ENCODE measurements around the gene ZNF160.
"Not testable (repeated sequence)": the region's sequence is repeated elsewhere in the genome, so short reads cannot be mapped to it uniquely, and the experiment has no call there.

ZNF160 gene

DNA sequence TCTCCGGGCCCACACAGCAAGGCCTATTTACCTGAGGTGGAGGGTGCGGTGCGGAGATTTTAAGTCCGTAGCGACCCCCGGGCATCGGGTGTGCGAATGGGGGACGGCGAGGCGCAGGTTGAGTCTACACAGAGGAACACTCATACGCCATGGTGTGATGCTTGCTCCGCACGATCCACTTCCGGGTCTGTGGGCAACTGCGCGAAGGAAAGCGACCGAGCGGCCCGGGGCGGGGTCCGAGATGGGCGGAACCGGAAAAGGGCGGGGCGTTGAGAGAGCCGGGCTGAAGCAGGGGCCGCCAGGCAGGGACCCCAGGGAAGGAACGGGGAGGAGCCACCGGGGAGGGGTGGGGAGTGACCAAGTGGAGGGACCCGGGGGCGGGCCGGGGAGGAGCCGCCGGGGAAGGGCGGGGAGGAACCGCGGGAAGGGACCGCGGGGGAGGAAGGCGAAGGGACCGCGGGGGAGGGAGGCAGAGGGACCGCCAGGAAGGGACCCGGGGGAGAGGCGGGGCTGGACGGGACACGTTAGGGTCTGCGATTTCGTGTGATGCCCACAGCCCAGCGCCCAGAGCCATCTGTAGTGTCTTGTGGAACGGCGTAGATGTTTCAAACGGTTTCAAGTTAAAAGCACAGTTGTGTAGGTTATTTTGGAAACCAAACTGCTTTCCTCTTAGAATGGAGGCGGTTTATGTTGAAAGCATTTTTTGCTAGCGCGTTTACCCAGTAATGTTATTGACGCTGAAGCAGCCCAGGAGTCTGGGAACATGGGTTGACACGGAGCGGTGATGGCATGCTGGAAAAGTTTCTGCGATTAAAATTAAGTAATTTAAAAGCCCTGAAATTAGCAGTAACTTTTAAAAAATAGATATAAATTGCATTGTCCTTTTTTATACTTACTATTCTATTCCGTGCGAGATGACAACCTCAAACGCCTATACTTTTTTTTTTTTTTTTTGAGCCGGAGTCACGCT lies at the start of gene ZNF160:
Gene ZNF160 (minus strand): TSS at position 189 of the 970 bp plus-strand sequence. CDS start 17,146 bp downstream, outside the sequence.
- Histone ChIP-seq H3K9ac (ENCODE audit: low read length) (peak within 1 kb of the TSS; percentile 98), H3K27me3 (ENCODE audit: control insufficient read depth, insufficient read depth, low read length) (no peaks in the 10 kb centered on the region), H3K9me3 (ENCODE audit: control insufficient read depth, low read length) (no peaks in the 10 kb centered on the region), H3K36me3 (ENCODE audit: control insufficient read depth, insufficient read depth, low read length) (no peaks in the 10 kb centered on the region), H3K4me3 (ENCODE audit: low read length) (peak within 1 kb of the TSS; percentile 94), H3K4me1 (ENCODE audit: control insufficient read depth, insufficient read depth, low read length) (peaks cover 8% of the 10 kb centered on the region)

DNA sequence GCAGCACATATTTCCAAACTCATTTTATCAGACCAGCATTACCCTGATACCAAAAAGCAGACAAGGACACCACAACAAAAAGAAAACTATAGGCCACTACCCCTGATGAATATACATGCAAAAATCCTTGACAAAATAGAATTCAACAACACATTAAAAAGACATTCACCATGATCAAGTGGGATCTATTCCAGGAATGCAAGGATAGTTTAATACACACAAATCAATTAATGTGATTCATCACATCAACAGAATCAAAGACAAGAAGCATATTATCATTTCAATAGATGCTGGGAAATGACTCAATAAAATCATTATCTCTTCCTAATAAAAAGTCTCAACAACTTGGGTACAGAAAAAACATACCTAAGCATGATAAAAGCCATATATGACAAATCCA lies 44.4 kb upstream of the ZNF160 start:
- Histone ChIP-seq H3K9me3 (ENCODE audit: control insufficient read depth, low read length) (peaks cover 28% of the 10 kb centered on the region), H3K4me3 (ENCODE audit: low read length) (no peak overlapping the region), H3K9ac (ENCODE audit: low read length) (no peak overlapping the region), H3K36me3 (ENCODE audit: control insufficient read depth, insufficient read depth, low read length) (no peaks in the 10 kb centered on the region), H3K4me1 (ENCODE audit: control insufficient read depth, insufficient read depth, low read length) (no peaks in the 10 kb centered on the region), H3K27me3 (ENCODE audit: control insufficient read depth, insufficient read depth, low read length) (no peaks in the 10 kb centered on the region)

DNA sequence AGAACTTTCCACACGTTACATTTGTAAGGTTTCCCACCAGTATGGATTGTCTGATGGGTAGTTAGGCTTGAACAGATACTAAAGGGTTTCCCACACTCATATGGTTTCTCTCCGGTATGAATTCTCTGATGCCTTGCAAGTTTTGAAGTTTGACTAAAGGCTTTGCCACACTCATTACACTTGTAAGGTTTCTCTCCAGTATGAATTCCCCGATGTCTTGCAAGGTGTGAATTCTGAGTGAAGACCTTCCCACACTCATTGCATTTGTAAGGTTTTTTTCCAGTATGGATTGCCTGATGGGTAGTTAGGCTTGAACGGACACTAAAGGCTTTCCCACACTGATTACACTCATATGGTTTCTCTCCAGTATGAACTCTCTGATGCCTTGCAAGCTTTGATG lies 37.1 kb upstream of the ZNF160 start:
- Histone ChIP-seq H3K9me3 (ENCODE audit: control insufficient read depth, low read length) (peaks cover 38% of the 10 kb centered on the region), H3K4me1 (ENCODE audit: control insufficient read depth, insufficient read depth, low read length) (no peaks in the 10 kb centered on the region), H3K4me3 (ENCODE audit: low read length) (no peak overlapping the region), H3K27me3 (ENCODE audit: control insufficient read depth, insufficient read depth, low read length) (no peaks in the 10 kb centered on the region), H3K9ac (ENCODE audit: low read length) (no peak overlapping the region), H3K36me3 (ENCODE audit: control insufficient read depth, insufficient read depth, low read length) (no peaks in the 10 kb centered on the region)

DNA sequence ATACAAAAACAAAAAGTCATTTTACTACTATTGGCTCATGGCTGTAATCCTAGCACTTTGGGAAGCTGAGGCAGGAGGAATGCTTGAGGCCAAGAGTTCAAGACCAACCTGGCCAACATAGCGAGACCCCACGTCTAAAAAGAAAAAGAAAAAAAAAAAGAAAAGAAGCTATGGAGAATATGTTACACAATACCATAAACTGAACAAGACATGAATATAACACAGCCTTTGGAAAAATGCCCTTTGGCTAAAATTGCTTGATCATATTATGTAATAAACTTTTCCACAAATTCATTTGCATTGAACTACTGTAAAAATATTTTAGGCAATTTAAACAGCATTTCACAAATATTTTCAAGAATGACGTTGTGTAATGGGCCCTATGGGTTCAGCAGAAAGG lies 33.2 kb upstream of the ZNF160 start:
- H3K9me3 ChIP-seq (ENCODE audit: control insufficient read depth, low read length), result peaks cover 24% of the 10 kb centered on the region
- H3K4me1 ChIP-seq (ENCODE audit: control insufficient read depth, insufficient read depth, low read length), result peaks cover 15% of the 10 kb centered on the region
- no peaks in the 10 kb centered on the region for H3K27me3 ChIP-seq (ENCODE audit: control insufficient read depth, insufficient read depth, low read length)
- no peak overlapping the region for H3K9ac ChIP-seq (ENCODE audit: low read length)
- H3K36me3 ChIP-seq (ENCODE audit: control insufficient read depth, insufficient read depth, low read length), result no peaks in the 10 kb centered on the region
- no peak overlapping the region for H3K4me3 ChIP-seq (ENCODE audit: low read length)

DNA sequence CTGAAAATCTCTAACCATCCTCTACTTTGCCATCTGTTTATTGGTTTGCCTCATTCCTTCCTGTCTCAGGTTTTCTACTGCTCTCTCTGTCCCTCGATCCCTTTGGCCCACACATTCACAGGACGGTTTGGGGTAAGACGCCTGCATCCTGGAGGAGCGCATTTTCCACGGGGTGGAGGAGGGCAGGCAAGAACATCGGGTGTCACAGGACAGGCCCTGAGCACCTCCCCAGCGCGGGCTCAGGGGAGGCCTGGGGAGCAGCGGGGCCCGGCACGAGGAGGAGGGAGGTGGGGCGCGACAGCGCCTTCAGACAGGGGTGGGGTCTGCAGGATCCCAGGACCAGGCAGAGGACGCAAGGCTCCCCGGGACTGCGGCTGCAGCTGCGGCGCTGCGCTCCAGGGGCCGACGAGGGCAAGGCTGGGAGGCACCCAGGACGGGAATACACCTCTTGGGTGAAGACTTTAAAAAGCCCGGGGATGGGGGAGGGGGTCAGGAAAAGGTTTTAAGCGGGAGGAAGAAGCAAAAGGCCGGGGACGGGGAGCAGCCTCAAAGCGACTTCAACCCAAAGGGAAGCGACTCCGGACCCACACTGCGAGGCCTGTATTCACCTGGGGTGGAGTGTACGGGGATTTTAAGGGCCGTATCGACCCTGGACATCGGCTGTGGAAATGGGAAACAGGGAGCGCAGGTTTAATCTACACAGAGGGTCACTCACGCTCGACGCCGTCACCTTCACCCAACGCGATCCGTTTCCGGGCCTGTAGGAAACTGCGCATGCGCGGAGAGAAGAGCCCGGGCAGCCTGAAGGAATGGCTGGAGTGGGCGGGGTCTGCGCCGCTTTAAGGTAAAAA lies 29.1 kb upstream of the ZNF160 start, which contains the start of gene ZNF415:
Gene ZNF415 (minus strand): TSS at position 770 of the 851 bp plus-strand sequence. CDS start 10,234 bp downstream, outside the sequence.
- Histone ChIP-seq H3K36me3 (ENCODE audit: control insufficient read depth, insufficient read depth, low read length) (no peaks in the 10 kb centered on the region), H3K27me3 (ENCODE audit: control insufficient read depth, insufficient read depth, low read length) (no peaks in the 10 kb centered on the region), H3K9ac (ENCODE audit: low read length) (peak within 1 kb of the TSS; percentile 77), H3K9me3 (ENCODE audit: control insufficient read depth, low read length) (no peaks in the 10 kb centered on the region), H3K4me3 (ENCODE audit: low read length) (peak within 1 kb of the TSS; percentile 93), H3K4me1 (ENCODE audit: control insufficient read depth, insufficient read depth, low read length) (peaks cover 16% of the 10 kb centered on the region)

DNA sequence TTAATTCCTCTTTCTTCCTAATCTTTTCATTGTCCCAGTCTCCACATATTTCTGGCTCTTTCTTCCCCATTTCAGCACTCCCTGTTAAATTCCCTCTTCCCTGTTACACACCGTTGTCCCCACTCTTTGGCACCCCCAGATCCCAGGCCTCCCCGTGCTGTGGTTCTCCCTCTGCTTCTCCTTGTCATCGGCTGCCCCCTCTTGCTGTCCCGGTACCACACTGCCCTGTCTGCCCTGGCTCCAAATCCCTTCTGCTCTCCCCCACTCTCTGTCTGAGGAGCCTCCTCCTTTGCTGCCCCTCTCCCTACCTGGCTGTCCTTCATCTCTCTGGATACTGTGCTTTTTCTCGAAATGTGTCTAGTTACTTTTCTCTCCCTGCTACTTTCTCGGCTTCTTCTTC lies 28.5 kb upstream of the ZNF160 start:
- Histone ChIP-seq H3K4me3 (ENCODE audit: low read length) (peak overlapping the region; percentile 93), H3K36me3 (ENCODE audit: control insufficient read depth, insufficient read depth, low read length) (no peaks in the 10 kb centered on the region), H3K27me3 (ENCODE audit: control insufficient read depth, insufficient read depth, low read length) (no peaks in the 10 kb centered on the region), H3K9ac (ENCODE audit: low read length) (peak overlapping the region; percentile 77), H3K9me3 (ENCODE audit: control insufficient read depth, low read length) (no peaks in the 10 kb centered on the region), H3K4me1 (ENCODE audit: control insufficient read depth, insufficient read depth, low read length) (peaks cover 16% of the 10 kb centered on the region)

DNA sequence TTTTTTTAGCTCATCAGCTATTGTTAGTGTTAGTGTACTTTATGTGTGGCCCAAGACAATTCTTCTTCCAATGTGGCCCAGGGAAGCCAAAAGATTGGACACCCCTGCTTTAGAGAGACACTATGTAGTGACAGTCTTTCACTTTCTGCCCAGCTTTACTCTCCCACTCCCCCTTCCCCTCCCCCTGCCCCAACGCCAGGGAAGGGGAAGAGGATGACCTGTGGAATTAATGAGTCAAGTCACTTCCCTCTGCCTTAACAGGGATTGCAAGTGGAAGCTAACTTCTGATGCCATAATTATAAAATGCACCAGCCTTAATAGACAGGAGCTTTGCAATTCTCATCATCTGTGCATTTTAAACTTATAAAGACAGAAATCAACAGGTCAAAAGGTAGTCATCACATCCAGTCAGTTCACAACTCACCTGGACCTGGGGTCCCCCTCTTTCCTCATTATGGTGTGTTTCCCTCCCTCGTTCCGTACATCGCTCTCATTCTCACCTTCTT lies 27.9 kb upstream of the ZNF160 start:
- Histone ChIP-seq H3K4me3 (ENCODE audit: low read length) (no peak overlapping the region), H3K4me1 (ENCODE audit: control insufficient read depth, insufficient read depth, low read length) (peaks cover 16% of the 10 kb centered on the region), H3K36me3 (ENCODE audit: control insufficient read depth, insufficient read depth, low read length) (no peaks in the 10 kb centered on the region), H3K9me3 (ENCODE audit: control insufficient read depth, low read length) (no peaks in the 10 kb centered on the region), H3K9ac (ENCODE audit: low read length) (peak overlapping the region; percentile 77), H3K27me3 (ENCODE audit: control insufficient read depth, insufficient read depth, low read length) (no peaks in the 10 kb centered on the region)

DNA sequence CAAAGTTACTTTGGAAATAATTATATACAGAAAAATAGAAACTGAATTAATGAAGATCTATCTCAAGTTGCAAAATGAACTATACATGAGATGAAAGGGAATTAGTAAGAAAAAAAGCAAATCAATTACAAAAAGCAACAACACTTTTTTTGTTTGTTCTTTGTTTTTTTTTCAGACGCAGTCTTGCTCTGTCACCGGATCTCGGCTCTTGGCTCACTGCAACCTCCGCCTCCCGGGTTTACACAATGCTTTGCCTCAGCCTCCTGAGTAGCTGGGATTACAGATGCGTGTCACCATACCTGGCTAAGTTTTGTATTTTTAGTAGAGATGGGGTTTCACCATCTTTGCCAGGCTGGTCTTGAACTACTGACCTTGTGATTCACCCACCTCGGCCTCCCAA lies 27.3 kb upstream of the ZNF160 start:
- no peaks in the 10 kb centered on the region for H3K9me3 ChIP-seq (ENCODE audit: control insufficient read depth, low read length)
- no peaks in the 10 kb centered on the region for H3K27me3 ChIP-seq (ENCODE audit: control insufficient read depth, insufficient read depth, low read length)
- H3K9ac ChIP-seq (ENCODE audit: low read length), result no peak overlapping the region
- H3K36me3 ChIP-seq (ENCODE audit: control insufficient read depth, insufficient read depth, low read length), result no peaks in the 10 kb centered on the region
- peaks cover 16% of the 10 kb centered on the region for H3K4me1 ChIP-seq (ENCODE audit: control insufficient read depth, insufficient read depth, low read length)
- H3K4me3 ChIP-seq (ENCODE audit: low read length), result no peak overlapping the region

DNA sequence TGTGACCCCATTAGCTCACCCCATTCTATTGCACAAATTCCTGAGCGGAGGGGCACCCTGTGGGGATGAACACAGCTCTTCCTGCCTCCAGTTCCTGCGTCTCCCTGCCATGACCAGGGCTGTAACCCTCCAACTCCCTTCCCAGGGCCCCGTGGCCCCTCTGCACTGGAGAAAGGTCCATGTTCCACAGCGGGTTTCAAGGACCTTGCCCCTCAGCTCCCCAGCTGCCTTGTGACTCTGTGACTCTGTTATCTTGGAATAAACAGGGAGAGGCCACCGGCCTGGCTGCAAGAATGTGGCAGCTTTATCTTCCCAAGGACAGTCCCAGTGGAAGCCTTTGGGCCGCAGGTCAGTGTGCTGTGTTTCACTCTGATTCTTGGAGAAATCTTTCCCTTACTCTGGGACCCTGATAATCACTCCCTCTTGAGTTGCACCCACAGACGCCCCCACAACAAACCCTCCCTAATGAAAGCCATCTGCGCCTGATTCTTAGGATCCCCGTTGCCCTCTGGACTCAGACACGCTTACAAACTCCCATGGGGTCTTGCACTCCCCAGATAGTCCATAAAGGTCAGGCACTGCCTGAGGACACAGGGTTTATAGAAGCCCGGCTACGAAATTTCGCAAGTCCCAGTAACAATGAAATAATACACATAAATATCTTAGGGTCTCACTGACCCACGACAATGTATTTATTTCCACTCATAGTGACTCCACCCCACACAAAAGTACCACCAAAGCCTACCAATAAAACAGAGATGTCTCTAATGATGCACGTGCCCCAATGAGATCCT lies 23.7 kb upstream of the ZNF160 start:
- H3K9me3 ChIP-seq (ENCODE audit: control insufficient read depth, low read length); H3K9ac ChIP-seq (ENCODE audit: low read length); H3K36me3 ChIP-seq (ENCODE audit: control insufficient read depth, insufficient read depth, low read length); H3K27me3 ChIP-seq (ENCODE audit: control insufficient read depth, insufficient read depth, low read length); H3K4me1 ChIP-seq (ENCODE audit: control insufficient read depth, insufficient read depth, low read length); H3K4me3 ChIP-seq (ENCODE audit: low read length): not testable (repeated sequence)

DNA sequence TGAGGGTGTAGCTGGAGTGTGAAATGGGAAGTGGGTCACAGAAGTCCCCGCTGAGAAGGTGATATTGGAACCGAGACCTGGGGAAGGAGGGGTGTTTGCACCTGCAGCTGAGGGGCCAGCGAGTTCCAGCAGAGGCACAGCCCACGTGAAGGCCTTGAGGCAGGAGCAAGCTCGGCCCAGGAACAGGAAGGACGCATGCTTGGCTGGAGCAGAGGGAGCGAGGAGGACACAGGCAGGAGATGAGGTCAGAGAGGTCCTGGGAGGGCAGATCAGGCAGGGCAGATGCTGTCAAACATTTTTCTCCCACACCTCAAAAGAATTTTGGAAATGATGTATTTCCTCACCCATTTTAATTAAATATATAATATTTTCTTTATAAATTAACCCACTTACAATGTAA lies 20.2 kb upstream of the ZNF160 start:
- Histone ChIP-seq H3K9me3 (ENCODE audit: control insufficient read depth, low read length) (no peaks in the 10 kb centered on the region), H3K27me3 (ENCODE audit: control insufficient read depth, insufficient read depth, low read length) (no peaks in the 10 kb centered on the region), H3K36me3 (ENCODE audit: control insufficient read depth, insufficient read depth, low read length) (no peaks in the 10 kb centered on the region), H3K4me1 (ENCODE audit: control insufficient read depth, insufficient read depth, low read length) (no peaks in the 10 kb centered on the region), H3K9ac (ENCODE audit: low read length) (no peak overlapping the region), H3K4me3 (ENCODE audit: low read length) (no peak overlapping the region)

DNA sequence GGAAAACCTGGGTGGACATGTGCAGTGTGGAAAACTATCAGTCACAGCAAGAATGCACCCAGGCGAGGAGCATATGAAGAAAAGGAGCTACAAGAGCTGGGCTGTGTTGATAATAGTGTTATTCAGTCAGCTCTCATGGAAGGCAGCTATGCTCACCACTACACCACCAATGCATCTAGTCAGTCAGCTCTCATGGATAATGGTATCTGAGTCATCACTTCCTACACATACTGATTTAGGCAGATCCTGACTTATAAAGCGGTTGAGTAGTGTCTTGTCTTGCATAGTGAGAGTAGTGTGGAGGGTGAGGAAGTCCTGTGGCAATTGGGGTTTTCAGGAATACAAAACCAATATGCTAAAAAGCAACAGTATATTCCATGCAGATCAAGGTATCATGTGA lies 9.1 kb upstream of the ZNF160 start:
- no peak overlapping the region for H3K4me3 ChIP-seq (ENCODE audit: low read length)
- peaks cover 4% of the 10 kb centered on the region for H3K36me3 ChIP-seq (ENCODE audit: control insufficient read depth, insufficient read depth, low read length)

More for the DNA sequence above, 9.1 kb upstream of the ZNF160 start:
- Histone ChIP-seq H3K9ac (ENCODE audit: low read length) (no peak overlapping the region), H3K4me1 (ENCODE audit: control insufficient read depth, insufficient read depth, low read length) (no peaks in the 10 kb centered on the region), H3K9me3 (ENCODE audit: control insufficient read depth, low read length) (no peaks in the 10 kb centered on the region), H3K27me3 (ENCODE audit: control insufficient read depth, insufficient read depth, low read length) (no peaks in the 10 kb centered on the region)

Data from mucosa of stomach (tissue), 1 donor.